Astrocyte (in vitro differentiated cells and primary cell): Measurements from ENCODE around the gene HOOK1.

ENCODE experiments used
- EZH2 ChIP-seq: IDR thresholded peaks from 2 replicates; pipeline ENCODE4 v1.6.1; 2012; ENCODE audit warnings: mild to moderate bottlenecking, low read length, inconsistent platforms; ENCODE audit not compliant: insufficient read depth
- TF ChIP-seq, protein P1 (sequence below): IDR thresholded peaks from 2 replicates; pipeline ENCODE4 v1.5.1; 2011; ENCODE audit warnings: low read depth, mild to moderate bottlenecking, inconsistent platforms, low read length, moderate library complexity; ENCODE audit not compliant: insufficient read depth

- TF ChIP-seq, protein P1, sequence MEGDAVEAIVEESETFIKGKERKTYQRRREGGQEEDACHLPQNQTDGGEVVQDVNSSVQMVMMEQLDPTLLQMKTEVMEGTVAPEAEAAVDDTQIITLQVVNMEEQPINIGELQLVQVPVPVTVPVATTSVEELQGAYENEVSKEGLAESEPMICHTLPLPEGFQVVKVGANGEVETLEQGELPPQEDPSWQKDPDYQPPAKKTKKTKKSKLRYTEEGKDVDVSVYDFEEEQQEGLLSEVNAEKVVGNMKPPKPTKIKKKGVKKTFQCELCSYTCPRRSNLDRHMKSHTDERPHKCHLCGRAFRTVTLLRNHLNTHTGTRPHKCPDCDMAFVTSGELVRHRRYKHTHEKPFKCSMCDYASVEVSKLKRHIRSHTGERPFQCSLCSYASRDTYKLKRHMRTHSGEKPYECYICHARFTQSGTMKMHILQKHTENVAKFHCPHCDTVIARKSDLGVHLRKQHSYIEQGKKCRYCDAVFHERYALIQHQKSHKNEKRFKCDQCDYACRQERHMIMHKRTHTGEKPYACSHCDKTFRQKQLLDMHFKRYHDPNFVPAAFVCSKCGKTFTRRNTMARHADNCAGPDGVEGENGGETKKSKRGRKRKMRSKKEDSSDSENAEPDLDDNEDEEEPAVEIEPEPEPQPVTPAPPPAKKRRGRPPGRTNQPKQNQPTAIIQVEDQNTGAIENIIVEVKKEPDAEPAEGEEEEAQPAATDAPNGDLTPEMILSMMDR: no peak
- no peak for TF ChIP-seq EZH2
Measured at GRCh38 chr1:59776960-59777852, 37.5 kb upstream of the HOOK1 start.
